Measurements from ENCODE around the gene GNLY. TPM values are rescaled to one million over a fixed set of nuclear protein-coding genes. Genes with fewer than 3 reads are reported as not detected.

Gene GNLY
- total RNA-seq, 4 donors from 2014 or later: 1.7 to 15.3 (median 10.5) TPM; not detected in 1

- no peak overlapping the region for H3K4me3 ChIP-seq
- H3K27ac ChIP-seq: peak overlapping the region in 2 of 4 donors; percentile 17 to 50
- H3K4me1 ChIP-seq: no peaks in the 10 kb centered on the region
- peaks cover 0 to 4% (median 0%) of the 10 kb centered on the region in 3 donors for H3K36me3 ChIP-seq
- TF ChIP-seq POLR2A (IDR thresholded peaks at IDR 0.05) (no peak), CTCF (IDR thresholded peaks at IDR 0.05) (no peak)
- no peaks in the 10 kb centered on the region for H3K9me3 ChIP-seq
- H3K27me3 ChIP-seq: no peaks in the 10 kb centered on the region
- DNase-seq: no peak
Measured at GRCh38 chr2:85661139-85661858, 32.9 kb upstream of the GNLY start.

- no peak for TF ChIP-seq POLR2A (IDR thresholded peaks at IDR 0.05)
- no peak for TF ChIP-seq CTCF (IDR thresholded peaks at IDR 0.05)
- Histone ChIP-seq H3K27me3 (no peaks in the 10 kb centered on the region), H3K27ac (no peak overlapping the region), H3K4me1 (no peaks in the 10 kb centered on the region), H3K9me3 (no peaks in the 10 kb centered on the region), H3K36me3 (peaks cover 0 to 4% (median 0%) of the 10 kb centered on the region in 3 donors), H3K4me3 (no peak overlapping the region)
- DNase-seq: no peak
Measured at GRCh38 chr2:85662899-85663593, 31.1 kb upstream of the GNLY start.

- peaks cover 0 to under 1% (median 0%) of the 10 kb centered on the region in 3 donors for H3K36me3 ChIP-seq
- H3K27me3 ChIP-seq: no peaks in the 10 kb centered on the region
- no peak for DNase-seq
- no peaks in the 10 kb centered on the region for H3K4me1 ChIP-seq
- H3K27ac ChIP-seq: no peak overlapping the region
- TF ChIP-seq CTCF (IDR thresholded peaks at IDR 0.05) (no peak), POLR2A (IDR thresholded peaks at IDR 0.05) (no peak)
- no peaks in the 10 kb centered on the region for H3K9me3 ChIP-seq
- no peak overlapping the region for H3K4me3 ChIP-seq
Measured at GRCh38 chr2:85663594-85664565, 30.3 kb upstream of the GNLY start.

GRCh38 chr2:85665264-85665937, 28.8 kb upstream of the GNLY start:
- no peak overlapping the region for H3K4me3 ChIP-seq
- H3K27me3 ChIP-seq: no peaks in the 10 kb centered on the region
- DNase-seq: peak in 1 of 3 donors; percentile 28
- H3K4me1 ChIP-seq: no peaks in the 10 kb centered on the region
- no peaks in the 10 kb centered on the region for H3K36me3 ChIP-seq
- TF ChIP-seq POLR2A (IDR thresholded peaks at IDR 0.05) (no peak), CTCF (IDR thresholded peaks at IDR 0.05) (no peak)
- H3K27ac ChIP-seq: no peak overlapping the region
- H3K9me3 ChIP-seq: no peaks in the 10 kb centered on the region

- TF ChIP-seq CTCF (IDR thresholded peaks at IDR 0.05) (no peak), POLR2A (IDR thresholded peaks at IDR 0.05) (no peak)
- no peak overlapping the region for H3K4me3 ChIP-seq
- DNase-seq: no peak
- no peaks in the 10 kb centered on the region for H3K9me3 ChIP-seq
- H3K27ac ChIP-seq: no peak overlapping the region
- no peaks in the 10 kb centered on the region for H3K4me1 ChIP-seq
- no peaks in the 10 kb centered on the region for H3K27me3 ChIP-seq
- no peaks in the 10 kb centered on the region for H3K36me3 ChIP-seq
Measured at GRCh38 chr2:85666016-85666415, 28.1 kb upstream of the GNLY start.

All from Peyer's patch (tissue), 4 donors.